NCI-H187 treated with DMSO at 0.1 percent for 48 hours (cell line): ENCODE data around the gene PC.

Experiments used
- DNase-seq: peaks from one replicate; lab custom pipeline; 2025; lab: John Stamatoyannopoulos, UW

The PC gene

GRCh38 chr11:66881927-66882452 lies 76.2 kb downstream of the PC start:
- DNase-seq = no peak

- DNase-seq = no peak
Observed at GRCh38 chr11:66881451-66881835, 76.7 kb downstream of the PC start.

GRCh38 chr11:66880496-66881450 lies 77.4 kb downstream of the PC start:
- DNase-seq = peak; percentile 35

GRCh38 chr11:66879999-66880398 lies 78.2 kb downstream of the PC start:
- DNase-seq = no peak

- no peak for DNase-seq
Observed at GRCh38 chr11:66879583-66879982, 78.6 kb downstream of the PC start.

- DNase-seq = no peak
Observed at GRCh38 chr11:66879000-66879399, 79.2 kb downstream of the PC start.

GRCh38 chr11:66878474-66878873 lies 79.7 kb downstream of the PC start:
- no peak for DNase-seq

- no peak for DNase-seq
Observed at GRCh38 chr11:66877588-66878385, 80.4 kb downstream of the PC start.

- no peak for DNase-seq
Observed at GRCh38 chr11:66875378-66875777, 82.8 kb downstream of the PC start.

GRCh38 chr11:66874232-66874631 lies 84.0 kb downstream of the PC start:
- DNase-seq = no peak

- no peak for DNase-seq
Observed at GRCh38 chr11:66871521-66871901, 86.7 kb downstream of the PC start.

- no peak for DNase-seq
Observed at GRCh38 chr11:66870616-66871520, 87.3 kb downstream of the PC start.

GRCh38 chr11:66870131-66870530 lies 88.1 kb downstream of the PC start:
- no peak for DNase-seq

GRCh38 chr11:66869567-66869870 lies 88.7 kb downstream of the PC start:
- no peak for DNase-seq

GRCh38 chr11:66868726-66869566 lies 89.2 kb downstream of the PC start:
- no peak for DNase-seq

- no peak for DNase-seq
Observed at GRCh38 chr11:66868082-66868725, 90.0 kb downstream of the PC start.

- DNase-seq = no peak
Observed at GRCh38 chr11:66867425-66868040, 90.7 kb downstream of the PC start.

GRCh38 chr11:66866511-66866986 lies 91.6 kb downstream of the PC start:
- DNase-seq = no peak

GRCh38 chr11:66866007-66866406 lies 92.2 kb downstream of the PC start:
- no peak for DNase-seq
